ENCODE measurements around the gene NEURL2. TPM values are rescaled to one million over a fixed set of nuclear protein-coding genes. Genes with fewer than 3 reads are reported as not detected.
"Not testable (repeated sequence)": the region's sequence is repeated elsewhere in the genome, so short reads cannot be mapped to it uniquely, and the experiment has no call there.

Gene NEURL2
- total RNA-seq, 1 donor from 2014 or later = 8.4 TPM

DNA sequence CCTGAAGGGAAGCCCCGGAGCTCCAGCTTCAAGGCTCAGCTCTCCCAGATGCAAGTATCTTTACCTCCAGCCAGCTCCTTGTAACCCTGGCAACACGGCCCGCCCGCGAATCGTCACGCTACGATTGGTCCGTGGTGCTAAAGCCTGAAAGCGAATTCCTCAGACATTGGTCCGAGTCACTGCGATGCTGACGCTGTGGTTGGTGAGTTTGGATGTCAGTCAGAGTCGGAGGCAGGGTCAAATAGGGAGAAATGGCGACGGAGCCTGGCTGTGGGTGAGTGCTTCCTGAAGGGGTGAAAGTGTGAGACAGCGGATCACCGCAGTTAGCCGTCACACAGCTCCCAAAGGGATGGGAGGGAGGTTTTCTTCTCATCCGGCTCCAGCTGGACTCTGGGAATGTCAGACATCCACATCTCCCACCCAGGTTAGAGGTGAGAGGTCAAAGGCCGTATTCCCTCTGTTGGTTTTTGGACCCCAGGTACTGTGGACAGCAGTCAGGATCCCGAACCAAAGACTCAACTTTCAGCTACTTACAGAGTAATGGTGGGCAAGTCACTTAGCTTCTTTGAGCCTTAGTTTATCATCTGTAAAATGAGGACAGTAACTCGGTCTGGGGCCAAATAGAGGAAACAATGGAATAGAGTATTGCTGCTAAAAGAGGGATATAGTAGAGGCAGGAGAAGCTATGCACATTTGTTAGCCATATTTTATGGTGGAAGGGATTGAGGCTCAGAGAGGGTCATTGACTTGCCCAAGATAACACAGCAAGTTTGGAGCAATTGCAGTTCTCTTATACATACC, 9.8 kb downstream of the NEURL2 start, which contains the start of gene ZSWIM1:
ZSWIM1 (plus strand) TSS at position 240 of the 801 bp plus-strand sequence. CDS start 1,366 bp downstream, outside the sequence.
- peaks cover 11% of the 10 kb centered on the region for H3K4me1 Mint-ChIP-seq (ENCODE audit: low read depth)
- H3K9me3 Mint-ChIP-seq (ENCODE audit: low read depth) = no peaks in the 10 kb centered on the region

DNA sequence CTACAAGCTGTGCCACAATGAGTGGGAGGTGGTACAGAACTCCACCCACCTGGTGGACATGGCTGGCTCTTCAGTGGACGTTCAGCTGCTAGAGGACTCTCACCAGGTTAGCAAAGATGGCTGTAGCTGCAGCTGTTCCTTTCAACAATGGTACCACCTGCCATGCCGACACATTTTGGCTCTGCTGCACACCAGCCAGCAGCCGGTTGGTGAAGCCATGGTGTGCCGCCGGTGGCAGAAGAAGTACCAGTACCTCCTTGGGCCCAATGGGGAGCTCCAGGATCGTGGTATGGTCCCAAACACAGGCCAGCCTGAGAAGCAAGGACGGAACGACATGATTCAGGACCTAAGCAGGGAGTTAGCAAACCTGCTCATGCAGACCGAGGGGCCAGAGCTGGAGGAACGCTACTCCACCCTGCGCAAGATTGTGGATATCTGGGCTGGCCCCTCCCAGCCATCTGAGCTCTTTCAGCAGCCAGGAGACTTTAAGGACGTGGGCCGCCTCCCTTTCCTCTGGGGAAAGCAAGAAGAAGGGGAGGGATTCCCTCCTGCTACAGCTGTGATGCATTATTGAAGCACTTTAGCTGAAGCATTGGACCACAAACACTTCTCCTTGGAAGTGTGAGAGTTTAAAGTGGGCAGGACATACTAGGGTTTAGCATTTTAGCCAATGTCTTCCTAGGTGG, 12.8 kb downstream of the NEURL2 start:
- Mint-ChIP-seq H3K4me3 (ENCODE audit: low read depth) (no peak overlapping the region), H3K9me3 (ENCODE audit: low read depth) (no peaks in the 10 kb centered on the region), H3K36me3 (ENCODE audit: insufficient read depth) (peaks cover 3% of the 10 kb centered on the region), H3K27ac (no peak overlapping the region), H3K27me3 (no peaks in the 10 kb centered on the region), H3K4me1 (ENCODE audit: low read depth) (peaks cover 11% of the 10 kb centered on the region)
- DNase-seq (ENCODE audit: low spot score, unreplicated experiment) = no peak
- TF ChIP-seq, protein P1, sequence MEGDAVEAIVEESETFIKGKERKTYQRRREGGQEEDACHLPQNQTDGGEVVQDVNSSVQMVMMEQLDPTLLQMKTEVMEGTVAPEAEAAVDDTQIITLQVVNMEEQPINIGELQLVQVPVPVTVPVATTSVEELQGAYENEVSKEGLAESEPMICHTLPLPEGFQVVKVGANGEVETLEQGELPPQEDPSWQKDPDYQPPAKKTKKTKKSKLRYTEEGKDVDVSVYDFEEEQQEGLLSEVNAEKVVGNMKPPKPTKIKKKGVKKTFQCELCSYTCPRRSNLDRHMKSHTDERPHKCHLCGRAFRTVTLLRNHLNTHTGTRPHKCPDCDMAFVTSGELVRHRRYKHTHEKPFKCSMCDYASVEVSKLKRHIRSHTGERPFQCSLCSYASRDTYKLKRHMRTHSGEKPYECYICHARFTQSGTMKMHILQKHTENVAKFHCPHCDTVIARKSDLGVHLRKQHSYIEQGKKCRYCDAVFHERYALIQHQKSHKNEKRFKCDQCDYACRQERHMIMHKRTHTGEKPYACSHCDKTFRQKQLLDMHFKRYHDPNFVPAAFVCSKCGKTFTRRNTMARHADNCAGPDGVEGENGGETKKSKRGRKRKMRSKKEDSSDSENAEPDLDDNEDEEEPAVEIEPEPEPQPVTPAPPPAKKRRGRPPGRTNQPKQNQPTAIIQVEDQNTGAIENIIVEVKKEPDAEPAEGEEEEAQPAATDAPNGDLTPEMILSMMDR (IDR thresholded peaks at IDR 0.05; ENCODE audit: unreplicated experiment) = no peak

More for the DNA sequence above, 9.8 kb downstream of the NEURL2 start, which contains the start of gene ZSWIM1:
- peak within 1 kb of the TSS; percentile 97 for H3K4me3 Mint-ChIP-seq (ENCODE audit: low read depth)
- H3K27ac Mint-ChIP-seq = peak within 1 kb of the TSS; percentile 94
- DNase-seq (ENCODE audit: low spot score, unreplicated experiment) = peak; percentile 98
- no peaks in the 10 kb centered on the region for H3K27me3 Mint-ChIP-seq
- TF ChIP-seq, protein P1 (IDR thresholded peaks at IDR 0.05; ENCODE audit: unreplicated experiment) = no peak
- H3K36me3 Mint-ChIP-seq (ENCODE audit: insufficient read depth) = peaks cover 7% of the 10 kb centered on the region

DNA sequence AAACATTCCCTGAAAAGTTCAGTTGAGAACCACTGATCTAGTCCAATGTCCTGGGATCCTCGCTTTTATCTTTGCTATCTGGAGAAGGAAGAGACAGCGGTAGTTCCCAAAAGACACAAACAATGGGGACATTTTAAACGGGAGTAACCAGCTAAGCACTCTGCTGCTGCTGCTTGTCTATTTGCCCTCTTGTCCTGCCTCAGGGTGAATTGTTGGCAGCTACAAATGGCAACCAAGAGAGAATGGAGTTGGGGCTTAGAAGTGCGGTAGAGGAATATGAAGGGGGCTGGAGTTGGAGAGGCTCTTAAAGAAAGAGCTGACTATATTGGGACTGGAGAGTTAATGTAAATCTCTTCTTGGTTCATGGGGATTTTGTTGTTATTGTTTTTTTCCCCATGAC, 16.4 kb downstream of the NEURL2 start:
- H3K27ac Mint-ChIP-seq = no peak overlapping the region

DNA sequence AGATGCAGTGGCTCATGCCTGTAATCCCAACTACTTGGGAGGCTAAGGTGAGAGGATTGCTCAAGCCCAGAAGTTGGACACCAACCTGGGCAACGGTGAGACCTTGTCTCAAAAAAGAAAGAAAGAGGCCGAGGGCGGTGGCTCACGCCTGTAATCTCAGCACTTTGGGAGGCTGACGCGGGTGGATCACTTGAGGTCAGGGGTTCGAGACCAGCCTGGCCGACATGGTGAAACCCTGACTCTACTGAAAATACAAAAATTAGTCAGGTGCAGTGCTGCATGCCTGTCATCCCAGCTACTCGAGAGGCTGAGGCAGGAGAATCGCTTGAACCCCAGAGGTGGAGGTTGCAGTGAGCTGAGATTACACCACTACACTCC, 16.9 kb downstream of the NEURL2 start:
- not testable (repeated sequence) for H3K27me3 Mint-ChIP-seq; H3K27ac Mint-ChIP-seq; H3K9me3 Mint-ChIP-seq (ENCODE audit: low read depth); DNase-seq (ENCODE audit: low spot score, unreplicated experiment); H3K36me3 Mint-ChIP-seq (ENCODE audit: insufficient read depth); H3K4me3 Mint-ChIP-seq (ENCODE audit: low read depth); H3K4me1 Mint-ChIP-seq (ENCODE audit: low read depth)

More for the DNA sequence above, 16.4 kb downstream of the NEURL2 start:
- TF ChIP-seq, protein P1 (IDR thresholded peaks at IDR 0.05; ENCODE audit: unreplicated experiment) = no peak
- Mint-ChIP-seq H3K4me3 (ENCODE audit: low read depth) (no peak overlapping the region), H3K27me3 (no peaks in the 10 kb centered on the region), H3K36me3 (ENCODE audit: insufficient read depth) (no peaks in the 10 kb centered on the region), H3K9me3 (ENCODE audit: low read depth) (no peaks in the 10 kb centered on the region), H3K4me1 (ENCODE audit: low read depth) (no peaks in the 10 kb centered on the region)
- DNase-seq (ENCODE audit: low spot score, unreplicated experiment) = no peak

DNA sequence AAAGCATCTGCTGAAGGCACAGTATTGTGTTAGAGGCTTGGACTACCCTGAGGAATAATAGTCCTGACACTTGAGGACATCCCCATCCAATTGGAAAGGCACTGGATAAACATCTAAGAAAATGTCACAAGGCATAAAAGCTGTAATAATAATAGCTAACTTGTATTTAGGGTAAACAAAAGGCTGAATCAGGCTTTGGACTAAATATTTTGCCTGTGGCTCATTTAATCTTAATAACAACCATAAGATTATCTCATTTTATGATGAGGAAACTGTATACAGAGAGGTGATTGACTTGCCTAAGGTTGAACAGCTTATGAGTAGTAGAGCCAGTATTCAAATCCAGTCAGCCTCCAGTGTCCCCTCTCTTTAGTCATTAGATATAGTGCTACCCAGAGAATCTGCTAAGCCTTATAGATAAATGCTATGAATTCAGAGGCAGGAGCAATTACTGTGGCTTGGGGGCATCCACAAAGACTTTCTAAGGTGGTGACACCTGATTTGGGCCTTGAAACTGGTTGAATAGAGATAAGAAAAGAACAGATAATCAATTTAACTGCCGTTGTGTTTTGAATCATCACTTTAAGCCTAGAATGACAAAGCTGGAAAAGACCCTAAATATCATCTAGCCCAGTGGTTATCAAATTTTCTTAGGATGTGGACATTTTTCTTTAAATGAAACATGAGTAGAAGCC, 17.5 kb downstream of the NEURL2 start:
- TF ChIP-seq, protein P1 (IDR thresholded peaks at IDR 0.05; ENCODE audit: unreplicated experiment) = no peak

More for the DNA sequence above, 17.5 kb downstream of the NEURL2 start:
- Mint-ChIP-seq H3K4me3 (ENCODE audit: low read depth) (no peak overlapping the region), H3K4me1 (ENCODE audit: low read depth) (no peaks in the 10 kb centered on the region), H3K27me3 (no peaks in the 10 kb centered on the region), H3K36me3 (ENCODE audit: insufficient read depth) (no peaks in the 10 kb centered on the region), H3K27ac (no peak overlapping the region), H3K9me3 (ENCODE audit: low read depth) (no peaks in the 10 kb centered on the region)
- DNase-seq (ENCODE audit: low spot score, unreplicated experiment) = no peak

Data from progenitor cell of endocrine pancreas (in vitro differentiated cells).